ENCODE measurements around the gene XRCC1.
"Not testable (repeated sequence)": the region's sequence is repeated elsewhere in the genome, so short reads cannot be mapped to it uniquely, and the experiment has no call there.

XRCC1 gene

GRCh38 chr19:43600326-43600725 lies 25.0 kb upstream of the XRCC1 start:
- DNase-seq (ENCODE audit: low spot score): not testable (repeated sequence)

GRCh38 chr19:43599635-43600295 lies 24.4 kb upstream of the XRCC1 start:
- no peak for DNase-seq (ENCODE audit: low spot score)

GRCh38 chr19:43598445-43599240 lies 23.3 kb upstream of the XRCC1 start:
- DNase-seq (ENCODE audit: low spot score): no peak

GRCh38 chr19:43597876-43598275 lies 22.5 kb upstream of the XRCC1 start:
- no peak for DNase-seq (ENCODE audit: low spot score)

- no peak for DNase-seq (ENCODE audit: low spot score)
These were observed 21.6 kb upstream of the XRCC1 start for GRCh38 chr19:43596842-43597461.

GRCh38 chr19:43595999-43596841 lies 20.9 kb upstream of the XRCC1 start, which contains the start of the genes IRGQ and ZNF576:
TSS of gene IRGQ (minus strand) at chr19:43596134. CDS start at chr19:43595338, 796 bp downstream.
TSS of gene ZNF576 (plus strand) at chr19:43596595. CDS start at chr19:43597109, 514 bp downstream.
- peak; percentile 100 for DNase-seq (ENCODE audit: low spot score)

GRCh38 chr19:43595605-43595998 lies 20.3 kb upstream of the XRCC1 start:
- DNase-seq (ENCODE audit: low spot score): no peak

- peak; percentile 66 for DNase-seq (ENCODE audit: low spot score)
These were observed 19.6 kb upstream of the XRCC1 start for GRCh38 chr19:43594710-43595604.

GRCh38 chr19:43594081-43594697 lies 18.9 kb upstream of the XRCC1 start:
- no peak for DNase-seq (ENCODE audit: low spot score)

GRCh38 chr19:43592800-43593350 lies 17.5 kb upstream of the XRCC1 start:
- DNase-seq (ENCODE audit: low spot score): no peak

- DNase-seq (ENCODE audit: low spot score): no peak
These were observed 16.8 kb upstream of the XRCC1 start for GRCh38 chr19:43591904-43592772.

- DNase-seq (ENCODE audit: low spot score): no peak
These were observed 14.4 kb upstream of the XRCC1 start for GRCh38 chr19:43589678-43590077.

- no peak for DNase-seq (ENCODE audit: low spot score)
These were observed 13.9 kb upstream of the XRCC1 start for GRCh38 chr19:43589277-43589676.

- not testable (repeated sequence) for DNase-seq (ENCODE audit: low spot score)
These were observed 11.7 kb upstream of the XRCC1 start for GRCh38 chr19:43587029-43587428.

GRCh38 chr19:43586346-43586745 lies 11.0 kb upstream of the XRCC1 start:
- DNase-seq (ENCODE audit: low spot score): no peak

- no peak for DNase-seq (ENCODE audit: low spot score)
These were observed 9.2 kb upstream of the XRCC1 start for GRCh38 chr19:43584484-43584883.

- no peak for DNase-seq (ENCODE audit: low spot score)
These were observed 7.2 kb upstream of the XRCC1 start for GRCh38 chr19:43582495-43582894.

GRCh38 chr19:43581467-43581866 lies 6.1 kb upstream of the XRCC1 start:
- DNase-seq (ENCODE audit: low spot score): no peak

- DNase-seq (ENCODE audit: low spot score): no peak
These were observed 3.5 kb upstream of the XRCC1 start for GRCh38 chr19:43578787-43579186.
